GM19023 (cell line): ENCODE data around the gene GPC6.

Source experiments
- ATAC-seq: cut with Tn5 transposase; IDR thresholded peaks from one replicate; pipeline ENCODE4 v1.9.1; 2021; ENCODE audit warnings: mild to moderate bottlenecking, moderate library complexity; ENCODE audit not compliant: unreplicated experiment

GPC6 gene

GRCh38 chr13:94139393-94139995, 912.9 kb downstream of the GPC6 start:
- no peak for ATAC-seq

- ATAC-seq = no peak
Observed at GRCh38 chr13:94140027-94140426, 913.4 kb downstream of the GPC6 start.

DNA sequence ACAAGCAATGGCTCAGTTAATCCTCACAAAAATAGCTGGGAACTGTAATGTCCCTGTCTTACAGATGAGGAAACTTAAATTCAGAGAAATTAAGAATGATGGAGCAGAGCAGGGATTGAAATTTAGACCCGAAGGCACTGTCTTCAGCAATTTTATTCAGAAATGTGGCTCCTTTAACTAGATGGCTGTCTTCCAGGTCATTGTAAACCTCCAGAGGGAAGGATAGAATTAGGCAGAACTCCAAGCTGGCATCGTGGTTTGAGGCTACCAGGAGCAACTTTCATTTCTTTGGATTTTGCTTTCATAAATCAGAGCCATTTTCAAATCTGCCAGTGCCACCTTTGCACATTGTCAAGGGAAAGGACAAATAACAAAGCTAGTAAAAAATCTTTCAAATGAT, 913.9 kb downstream of the GPC6 start:
- ATAC-seq = no peak

DNA sequence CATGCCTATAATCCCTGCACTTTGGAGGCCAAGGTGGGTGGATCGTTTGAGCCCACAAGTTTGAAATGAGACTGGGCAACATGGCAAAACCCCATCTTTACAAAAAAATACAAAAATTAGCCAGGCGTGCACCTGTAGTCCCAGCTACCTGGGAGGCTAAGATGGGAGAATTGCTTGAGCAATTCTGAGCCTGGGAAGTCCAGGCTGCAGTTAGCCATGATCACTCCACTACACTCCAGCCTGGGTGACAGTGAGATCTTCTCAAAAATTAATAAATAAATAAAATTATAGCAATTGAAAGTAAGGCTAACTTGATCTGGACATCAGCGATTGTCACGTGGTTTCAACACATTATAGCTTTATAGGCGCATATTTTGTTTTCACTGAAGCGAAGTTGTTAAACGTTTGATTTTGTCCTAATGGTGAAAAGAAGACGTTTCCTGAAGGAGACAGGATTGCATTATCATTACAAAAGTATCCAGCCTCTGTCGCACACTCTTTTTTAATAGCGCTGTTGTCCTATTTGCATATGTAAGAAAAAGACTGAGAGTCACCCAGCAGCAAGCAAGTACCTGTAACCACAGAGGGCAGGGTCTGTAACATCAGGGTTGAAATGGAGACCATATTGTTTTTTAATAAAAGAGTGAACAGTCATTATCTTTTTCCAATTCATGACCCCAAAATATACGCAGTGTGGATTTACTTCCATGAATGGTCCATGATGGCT, 917.2 kb downstream of the GPC6 start:
- no peak for ATAC-seq

GRCh38 chr13:94145966-94146365, 919.4 kb downstream of the GPC6 start:
- no peak for ATAC-seq

GRCh38 chr13:94153586-94153985, 927.0 kb downstream of the GPC6 start:
- no peak for ATAC-seq

DNA sequence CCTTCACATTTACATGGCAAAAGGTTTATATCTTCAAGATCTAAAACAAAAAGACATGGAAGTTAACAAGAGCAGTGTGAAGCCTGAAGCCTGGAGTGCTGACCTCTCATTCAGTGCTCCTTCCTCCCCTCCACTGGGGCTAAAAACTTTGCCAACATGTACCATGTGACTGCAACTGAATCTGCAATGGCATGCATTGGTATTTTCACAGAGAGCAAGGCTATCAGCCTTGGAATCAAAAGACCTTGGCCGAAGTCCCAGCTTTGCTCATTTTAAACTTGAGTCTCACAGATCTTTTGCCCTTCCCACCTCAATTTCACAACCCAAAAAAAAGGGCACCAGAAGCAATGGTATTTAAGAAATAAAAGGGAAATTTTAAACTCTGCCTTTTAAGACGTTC, 927.8 kb downstream of the GPC6 start:
- no peak for ATAC-seq

DNA sequence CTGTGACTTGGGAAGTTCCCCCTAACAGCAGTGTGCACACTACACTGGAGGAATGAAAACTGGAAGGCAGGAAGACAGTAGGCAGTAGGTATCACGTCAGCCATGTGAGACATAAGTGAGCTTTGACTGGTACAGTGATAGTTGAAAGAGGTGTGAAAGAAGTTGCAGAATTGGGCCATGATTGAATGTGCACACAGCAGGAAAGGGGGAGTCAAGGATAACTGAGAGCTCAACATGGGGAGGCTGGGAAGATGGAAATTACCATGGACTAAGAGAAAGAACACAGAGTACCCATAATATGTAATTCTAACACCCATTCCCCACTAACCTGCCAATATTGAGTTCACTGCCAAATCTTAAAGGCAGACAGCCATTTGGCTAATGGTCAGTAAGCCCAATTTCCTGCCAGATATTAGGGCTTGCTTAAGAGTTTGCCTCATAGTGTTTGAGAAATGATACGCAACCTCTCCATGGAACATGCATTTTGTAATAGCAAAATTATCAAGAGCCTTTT, 931.2 kb downstream of the GPC6 start:
- no peak for ATAC-seq

DNA sequence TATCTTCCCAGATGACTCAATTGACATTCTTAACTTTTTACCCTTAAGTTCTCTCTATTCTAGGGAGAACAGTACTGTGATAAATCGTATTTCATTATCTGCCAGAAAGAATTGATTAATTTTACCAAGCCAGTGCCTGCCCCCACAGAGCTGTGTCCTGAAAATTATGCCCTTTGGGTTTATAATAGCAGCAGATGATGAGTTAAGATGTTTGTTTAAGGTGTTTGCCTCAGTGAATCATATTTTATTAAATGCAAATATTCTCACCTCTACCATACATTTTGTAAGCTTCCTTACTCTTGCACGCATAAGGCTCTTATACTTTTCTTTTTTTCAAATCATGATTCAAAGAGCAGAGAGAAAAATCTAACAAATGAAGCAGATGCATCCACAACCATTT, 934.3 kb downstream of the GPC6 start:
- ATAC-seq = no peak

DNA sequence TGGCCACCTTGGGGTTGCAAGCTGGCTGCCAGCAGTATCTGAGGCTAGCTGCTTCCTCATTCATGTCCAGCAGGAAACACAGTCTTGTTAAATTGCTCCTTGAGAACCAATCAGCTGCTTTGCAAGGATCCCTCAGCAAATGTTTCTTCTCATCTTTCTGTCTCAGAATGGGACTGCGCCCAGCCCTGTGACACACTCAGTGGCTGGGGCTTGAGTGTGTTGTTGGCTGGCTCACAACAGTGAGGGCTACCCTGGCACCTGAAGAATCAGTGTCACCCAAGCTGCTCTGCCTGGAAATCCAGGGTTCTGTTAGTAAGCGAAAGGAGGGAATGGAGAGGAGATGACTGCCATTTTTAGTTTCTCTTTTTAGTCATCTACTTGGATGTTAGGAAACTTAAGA, 935.7 kb downstream of the GPC6 start:
- ATAC-seq = no peak

DNA sequence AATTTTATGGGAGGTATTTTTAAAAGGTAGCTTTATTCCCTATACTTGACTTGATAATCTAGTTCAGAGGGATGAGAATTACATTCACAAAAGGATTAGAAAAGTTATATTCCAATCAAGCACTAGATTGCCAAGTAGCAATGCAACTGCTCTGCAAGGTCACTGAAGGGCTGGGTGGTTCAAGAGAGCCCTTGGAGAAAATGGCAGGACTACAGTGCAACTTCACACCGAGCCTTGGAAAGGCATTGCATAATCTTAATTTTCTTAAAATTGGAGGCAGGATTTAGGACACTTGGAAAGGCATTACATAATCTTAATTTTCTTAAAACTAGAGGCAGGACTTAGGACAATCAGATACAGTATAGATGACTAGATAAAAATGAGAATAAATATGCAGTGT, 936.9 kb downstream of the GPC6 start:
- no peak for ATAC-seq

DNA sequence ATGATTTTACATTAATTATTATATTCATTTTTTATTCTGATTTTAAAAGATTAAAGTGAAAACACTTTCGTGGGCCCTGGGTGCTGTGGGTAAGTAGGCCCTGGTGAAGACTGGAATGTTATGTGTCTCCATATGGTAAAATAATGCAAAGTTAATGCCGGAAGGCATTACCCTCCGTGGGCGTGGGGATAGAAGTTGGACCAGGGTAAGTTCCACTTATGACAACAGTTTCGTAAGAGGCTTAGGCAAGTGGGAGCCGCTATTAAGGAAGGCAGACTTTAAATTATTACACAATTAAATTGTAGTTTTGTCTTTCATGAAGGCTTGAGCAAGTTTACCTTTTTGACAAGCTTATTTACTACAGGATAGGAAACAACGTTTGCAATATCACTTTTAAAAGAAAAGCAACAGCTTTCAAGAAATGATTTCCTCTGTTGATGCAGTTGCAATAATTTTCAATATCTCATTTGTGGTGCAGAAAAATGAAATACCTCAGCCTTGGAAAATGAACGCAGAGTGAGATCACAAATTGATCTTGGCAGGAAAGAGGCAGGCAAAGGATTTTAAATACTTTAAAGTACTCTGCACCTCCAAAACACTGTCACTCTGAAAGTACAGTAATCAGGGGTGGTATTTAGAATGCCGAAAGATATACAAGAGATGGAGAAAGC, 942.3 kb downstream of the GPC6 start:
- ATAC-seq = no peak

- no peak for ATAC-seq
Observed at GRCh38 chr13:94169454-94170144, 943.0 kb downstream of the GPC6 start.

- ATAC-seq = no peak
Observed at GRCh38 chr13:94170145-94170571, 943.6 kb downstream of the GPC6 start.

DNA sequence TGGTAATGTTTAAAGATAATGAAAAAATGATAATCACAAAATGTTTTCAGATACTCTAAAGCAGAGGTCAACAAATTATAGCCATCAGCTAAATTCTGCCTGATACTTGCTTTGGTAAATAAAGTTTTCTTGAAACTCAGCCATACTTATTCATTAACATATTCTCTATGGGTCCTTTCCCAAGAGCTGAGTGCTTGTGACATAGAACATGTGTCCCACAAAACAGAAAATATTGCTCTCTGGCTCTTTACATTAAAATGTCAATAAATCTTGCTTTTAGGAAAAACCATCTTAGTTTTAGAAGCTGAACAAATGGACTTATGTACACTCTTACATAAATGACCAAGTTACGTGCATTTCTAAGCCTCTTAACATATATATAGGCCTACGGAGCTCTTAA, 945.8 kb downstream of the GPC6 start:
- ATAC-seq = no peak

- no peak for ATAC-seq
Observed at GRCh38 chr13:94173312-94173854, 946.8 kb downstream of the GPC6 start.

- no peak for ATAC-seq
Observed at GRCh38 chr13:94174009-94174408, 947.4 kb downstream of the GPC6 start.

GRCh38 chr13:94175076-94175475, 948.5 kb downstream of the GPC6 start:
- no peak for ATAC-seq

DNA sequence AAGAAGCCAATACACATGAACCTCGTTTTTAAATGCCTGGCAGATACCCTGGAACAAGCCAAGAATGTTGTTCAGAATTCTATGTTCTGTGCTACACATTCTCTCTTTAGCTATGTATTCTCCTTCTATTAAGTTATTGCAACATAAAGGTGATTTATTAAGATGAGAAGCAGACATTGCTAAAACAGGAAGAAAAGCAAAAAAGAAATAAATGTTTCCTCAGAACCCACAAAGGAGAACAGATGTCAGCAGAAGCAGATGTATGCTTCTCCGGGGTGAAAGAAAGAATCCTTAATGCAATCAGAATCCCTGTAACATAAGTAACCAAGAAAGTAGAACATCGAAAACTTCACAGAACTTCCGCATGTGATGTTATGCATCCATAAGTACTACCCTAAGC, 950.0 kb downstream of the GPC6 start:
- ATAC-seq = no peak

DNA sequence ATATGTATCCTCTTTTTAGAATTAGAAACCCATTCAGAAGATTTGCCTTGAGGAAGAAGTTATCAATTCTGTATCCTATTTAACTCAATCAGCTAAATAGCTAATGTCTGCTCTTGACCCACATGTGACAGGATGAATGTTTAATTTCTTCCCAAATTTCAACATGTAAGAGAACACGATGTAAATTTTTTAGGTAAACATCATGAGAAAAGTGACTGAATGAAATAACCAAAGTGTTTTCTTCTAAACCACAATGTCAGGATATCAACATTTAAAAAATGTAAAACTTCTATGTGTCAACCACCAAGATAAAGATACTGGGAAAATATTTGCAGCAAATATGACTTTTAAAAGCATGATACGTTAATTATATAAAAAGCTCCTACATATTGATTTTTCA, 950.4 kb downstream of the GPC6 start:
- ATAC-seq = no peak

- no peak for ATAC-seq
Observed at GRCh38 chr13:94178625-94179244, 952.1 kb downstream of the GPC6 start.
